K562 (cell line): Measurements from ENCODE around the gene NFAM1. TPM values are rescaled to one million over a fixed set of nuclear protein-coding genes. Genes with fewer than 3 reads are reported as not detected.

Experiments used
- ATAC-seq: fragments of 200-7000 bp; cut with Tn5 transposase; 3 replicates; pipeline ENCODE4 v1.9.1; 2020; ENCODE audit warnings: moderate library complexity
- BruUV-seq: library from RNA; stranded (reverse); fragments of 400-500 nt; replicated peaks from 2 replicates; lab custom pipeline; 2021; lab: Mats Ljungman, UMichigan
- CTCF ChIA-PET: fragments of 300-600 bp; formaldehyde crosslinking; extraction: SDS; loops from one replicate; lab custom pipeline; 2021; ENCODE audit warnings: low intra/inter-chr PET ratio; lab: Yijun Ruan, JAX
- POLR2A ChIA-PET: fragments of 300-600, 350-650 bp; sonication (Branson Sonifier 250); formaldehyde crosslinking; extraction: SDS; loops from one replicate; lab custom pipeline; 2021; ENCODE audit warnings: antibody characterized with exemption, inconsistent platforms; lab: Yijun Ruan, JAX
- DNase-seq, 4 experiments: peaks; one replicate each; pipeline versions ENCODE4 v3.0.0 to v3.0.0-alpha.2; 2011 to 2018; ENCODE audit warnings: low spot score in 3 of 4, mixed read lengths in 3 of 4; ENCODE audit errors: extremely low read depth in 1 of 4
- FAIRE-seq: peaks from 2 replicates; lab custom pipeline; 2011; peaks lifted over from hg19 to GRCh38; lab: Jason Lieb, UNC
- H2AFZ ChIP-seq: 2 replicates; pipeline ENCODE4 v1.6.0; 2011; ENCODE audit warnings: low read depth, low read length, control low read depth, inconsistent platforms
- H3K27ac ChIP-seq: fragments of 200-600 bp; 3 replicates; pipeline ENCODE4 v1.8.0; 2011; ENCODE audit warnings: low read depth, mild to moderate bottlenecking, control low read depth, inconsistent platforms, low read length, moderate library complexity, mixed read lengths; ENCODE audit errors: extremely low read depth
- H3K27me3 ChIP-seq, 2 experiments: fragments of 300-600 bp in 1 of 2; 2 replicates in 1 of 2; 3 replicates in 1 of 2; pipeline versions ENCODE4 v1.6.0 to v1.8.0; 2011; ENCODE audit warnings: inconsistent platforms in 2 of 2, low read length in 2 of 2, mild to moderate bottlenecking in 1 of 2, mixed read lengths in 1 of 2, moderate library complexity in 1 of 2; ENCODE audit not compliant: control insufficient read depth in 2 of 2, insufficient read depth in 2 of 2
- H3K36me3 ChIP-seq: fragments of 300-600 bp; 3 replicates; pipeline ENCODE4 v1.8.0; 2011; ENCODE audit warnings: mild to moderate bottlenecking, low read length, inconsistent platforms; ENCODE audit not compliant: control insufficient read depth, insufficient read depth
- H3K4me1 ChIP-seq, 2 experiments: fragments of 200-600 bp in 1 of 2; replicated peaks in 1 of 2; 2 replicates in 1 of 2; 3 replicates in 1 of 2; pipeline versions ENCODE4 v1.5.1 to v1.8.0; 2011; ENCODE audit warnings: inconsistent platforms in 2 of 2, low read length in 2 of 2, mild to moderate bottlenecking in 1 of 2, mixed read lengths in 1 of 2, moderate library complexity in 1 of 2; ENCODE audit not compliant: control insufficient read depth in 2 of 2, insufficient read depth in 2 of 2
- H3K4me2 ChIP-seq: 2 replicates; pipeline ENCODE4 v1.6.1; 2011; ENCODE audit warnings: low read length, control low read depth, inconsistent platforms, mixed read lengths; ENCODE audit not compliant: insufficient read depth
- H3K4me3 ChIP-seq: fragments of 200-600 bp; sonication (generic), shearing (Covaris generic); 2 replicates; pipeline ENCODE4 v1.5.1; 2016; ENCODE audit warnings: control low read depth, inconsistent platforms
- H3K79me2 ChIP-seq: fragments of 200-600 bp; 3 replicates; pipeline ENCODE4 v1.8.0; 2011; ENCODE audit warnings: low read length, inconsistent platforms; ENCODE audit not compliant: control insufficient read depth, insufficient read depth
- H3K9ac ChIP-seq, 2 experiments: 2 replicates each; pipeline versions ENCODE4 v1.6.0 to v1.6.1; 2011; ENCODE audit warnings: low read depth in 2 of 2, low read length in 2 of 2, control low read depth in 1 of 2, inconsistent platforms in 1 of 2, mild to moderate bottlenecking in 1 of 2, mixed read lengths in 1 of 2; ENCODE audit not compliant: insufficient read depth in 1 of 2
- H3K9me1 ChIP-seq: one replicate; pipeline ENCODE4 v1.6.0; 2011; ENCODE audit warnings: inconsistent platforms, mild to moderate bottlenecking, low read length, moderate library complexity; ENCODE audit not compliant: control insufficient read depth, insufficient read depth
- H3K9me3 ChIP-seq: replicated peaks from 2 replicates; pipeline ENCODE4 v1.5.1; 2011; ENCODE audit warnings: low read depth, low read length, inconsistent platforms; ENCODE audit not compliant: control insufficient read depth, insufficient read depth
- H4K20me1 ChIP-seq: replicated peaks from 2 replicates; pipeline ENCODE4 v1.6.1; 2011; ENCODE audit warnings: low read length, inconsistent platforms, mixed read lengths; ENCODE audit not compliant: control insufficient read depth, insufficient read depth
- EWSR1 ChIP-seq: fragments of 450-650 bp; IDR thresholded peaks from 2 replicates; pipeline ENCODE4 v1.6.1; 2018; ENCODE audit warnings: borderline replicate concordance, mild to moderate bottlenecking, low read depth, moderate library complexity; ENCODE audit not compliant: partially characterized antibody
- HDAC6 ChIP-seq: IDR thresholded peaks from 2 replicates; pipeline ENCODE4 v1.6.1; 2012; ENCODE audit warnings: low read depth, mild to moderate bottlenecking, control low read depth, inconsistent platforms, low read length, moderate library complexity
- IRF9 ChIP-seq: fragments of 450-650 bp; IDR thresholded peaks from 2 replicates; pipeline ENCODE4 v1.6.1; 2016; ENCODE audit warnings: missing biosample characterization, missing genetic modification characterization
- KLF10 ChIP-seq: fragments of 250-450 bp; sonication (Bioruptor Pico); IDR thresholded peaks from 2 replicates; pipeline ENCODE4 v1.6.1; 2021; ENCODE audit warnings: matching md5 sums
- NEUROD1 ChIP-seq: fragments of 150-350 bp; IDR thresholded peaks from 2 replicates; pipeline ENCODE4 v1.6.1; 2014; ENCODE audit warnings: borderline replicate concordance, low read length, low read depth; ENCODE audit not compliant: partially characterized antibody
- NR2C2 ChIP-seq, 2 experiments: fragments of 200-800 bp in 1 of 2; sonication (Bioruptor generic) in 1 of 2; sonication (generic) in 1 of 2; formaldehyde crosslinking in 1 of 2; IDR thresholded peaks; 2 replicates each; pipeline versions ENCODE4 v1.6.1 to v1.8.0; 2016 to 2022; ENCODE audit warnings: mild to moderate bottlenecking in 1 of 2, missing compliant biosample characterization in 1 of 2, missing genetic modification characterization in 1 of 2, missing genetic modification reagents in 1 of 2
- TAL1 ChIP-seq: fragments of 450-650 bp; IDR thresholded peaks from 2 replicates; pipeline ENCODE4 v1.6.1; 2016; ENCODE audit warnings: mild to moderate bottlenecking
- ZNF449 ChIP-seq: fragments of 250-450 bp; sonication (Bioruptor Pico); IDR thresholded peaks from 2 replicates; pipeline ENCODE4 v1.8.0; 2022; ENCODE audit warnings: moderate library complexity, mild to moderate bottlenecking, inconsistent platforms
- ZNF609 ChIP-seq: sonication (generic); formaldehyde crosslinking; IDR thresholded peaks from 2 replicates; pipeline ENCODE4 v1.8.1; 2023; ENCODE audit warnings: missing genetic modification reagents, mild to moderate bottlenecking, borderline replicate concordance
- WGBS: fragments of 100-300 bp; shearing (Covaris generic); methylation state at CpG from one replicate; pipeline ENCODE4 v1.1.6; 2016; ENCODE audit warnings: low coverage, mixed read lengths; ENCODE audit not compliant: insufficient coverage; ENCODE audit errors: missing lambda C conversion rate; 5-methylcytosine and 5-hydroxymethylcytosine counted together
- in situ Hi-C: fragments of 300-500 bp; cut with MboI; formaldehyde crosslinking; loops from 4 replicates; pipeline ENCODE4 v1.15.0; 2018; ENCODE audit warnings: inconsistent platforms, mixed read lengths
- intact Hi-C: fragments of 100-400 bp; cut with micrococcal nuclease; formaldehyde crosslinking; loops from 2 replicates; pipeline ENCODE4 v1.14.2; 2022
- polyA plus RNA-seq, 8 experiments: library from polyadenylated mRNA; depleted of rRNA in 4 of 8; stranded (reverse) in 5 of 8; unstranded in 3 of 8; fragments of >200 nt; fragmentation: Nextera tagmentation in 2 of 8; fragmentation: Illumina TruSeq in 1 of 8; extraction: Ambion mirVana in 2 of 8; extraction: Trizol in 1 of 8; gene quantifications; 2 replicates each; pipeline versions ENCODE4 v1.2.1 to v1.2.3, GENCODE V29; 2011 to 2014; ENCODE audit warnings: inconsistent platforms in 1 of 8, missing spikeins in 1 of 8
- total RNA-seq, 7 experiments: library from RNA; depleted of rRNA in 6 of 7; stranded (reverse); fragments of >200 nt in 6 of 7; fragmentation: Illumina TruSeq in 2 of 7; extraction: Trizol in 2 of 7; gene quantifications; 2 replicates each; pipeline versions ENCODE4 v1.2.1 to v1.2.3, GENCODE V29; 2011 to 2021; ENCODE audit warnings: low replicate concordance in 1 of 7

NFAM1 gene
- total and polyA plus RNA-seq, 9 of the 15 experiments (the other 6 are each of a cell fraction or from before 2014, with no cell fraction given) = 0.01 to 0.18 (median 0.03) TPM; not detected in 5

GRCh38 chr22:42436404-42436803 lies 4.2 kb upstream of the NFAM1 start (continued):
- TF ChIP-seq HDAC6 = no peak

- no peak overlapping the region for H3K27ac ChIP-seq
- no peak overlapping the region for H3K4me2 ChIP-seq
- in situ Hi-C loops = loop anchor here (25.0 kb wide), 1 partner anchor 473 kb away; the partner anchor contains the start of genes SEPTIN3 and SMIM45
- BruUV-seq = no TSS peak
- H3K79me2 ChIP-seq = no peaks in the 10 kb centered on the region
- no peak for DNase-seq
- no peaks in the 10 kb centered on the region for H4K20me1 ChIP-seq
- H3K9me1 ChIP-seq = no peaks in the 10 kb centered on the region
- POLR2A ChIA-PET = interaction anchor here (0.6 kb wide), 2 partner anchors 344 to 532 kb away, joined by 3 read pairs; partner anchors contain the start of gene NDUFA6
- no peak overlapping the region for H3K4me3 ChIP-seq
- peaks cover 3 to 33% of the 10 kb centered on the region in 2 experiments; a peak in 4 of 5 replicates for H3K4me1 ChIP-seq
- intact Hi-C loops = loop anchor here (5.0 to 10.0 kb wide), 2 partner anchors 33 to 60 kb away; no protein-coding TSS in a partner anchor
- CTCF ChIA-PET = interaction anchor here (4.2 kb wide), 1 partner anchor 266 kb away, joined by 48 read pairs; no protein-coding TSS in a partner anchor
- no peak overlapping the region for H2AFZ ChIP-seq
- no peaks in the 10 kb centered on the region for H3K9me3 ChIP-seq
- no peak for ATAC-seq
- peaks cover 0 to 25% of the 10 kb centered on the region in 2 experiments; a peak in 2 of 5 replicates for H3K27me3 ChIP-seq
- 41% methylated on average over 11 of the region's 14 CpGs for WGBS
- no peak for FAIRE-seq
- no peak overlapping the region for H3K9ac ChIP-seq
- H3K36me3 ChIP-seq = no peaks in the 10 kb centered on the region
- TF ChIP-seq TAL1 (no peak), KLF10 (CRISPR knock-in tag) (no peak), NEUROD1 (no peak), IRF9 (tag) (no peak), NR2C2 (CRISPR knock-in tag; IDR thresholded peaks at IDR 0.05) (no peak), NR2C2 (tag; IDR thresholded peaks at IDR 0.05) (no peak), EWSR1 (no peak), ZNF609 (CRISPR knock-in tag) (no peak), ZNF449 (CRISPR knock-in tag) (no peak)
Measured at GRCh38 chr22:42434748-42435425, 2.7 kb upstream of the NFAM1 start.
